Transverse colon (tissue), 4 donors: ENCODE results near the gene ATXN10. TPM values are rescaled to one million over a fixed set of nuclear protein-coding genes. Genes with fewer than 3 reads are reported as not detected.

Experiments
- DNase-seq: peaks from one replicate; pipeline ENCODE4 v3.0.0-alpha.2; 2019
- H3K27ac ChIP-seq, 4 donors: fragments of 200-600 bp; sonication (generic); 2 replicates each; pipeline ENCODE4 v1.5.1; 2016 to 2018; ENCODE audit warnings: inconsistent platforms in 4 of 4
- H3K27me3 ChIP-seq: fragments of 200-600 bp; sonication (generic); 2 replicates; pipeline ENCODE4 v1.5.1; 2017; ENCODE audit warnings: inconsistent platforms
- H3K36me3 ChIP-seq, 4 donors: fragments of 200-600 bp; sonication (generic); 2 replicates each; pipeline ENCODE4 v1.5.1; 2017 to 2019; ENCODE audit warnings: inconsistent platforms in 4 of 4
- H3K4me1 ChIP-seq, 4 donors: fragments of 200-600 bp; sonication (generic); 2 replicates each; pipeline ENCODE4 v1.5.1; 2017 to 2020; ENCODE audit warnings: inconsistent platforms in 4 of 4
- H3K4me3 ChIP-seq, 4 donors: fragments of 200-600 bp; sonication (generic); 1 replicate in 1 of 4; 2 replicates in 3 of 4; pipeline versions ENCODE4 v1.5.1 to v1.6.1; 2017 to 2019; ENCODE audit warnings: inconsistent platforms in 4 of 4
- H3K9me3 ChIP-seq, 2 donors: fragments of 200-600 bp; sonication (generic); 2 replicates each; pipeline ENCODE4 v1.5.1; 2017 to 2019; ENCODE audit warnings: inconsistent platforms in 2 of 2
- EP300 ChIP-seq: sonication (generic); formaldehyde crosslinking; IDR thresholded peaks from one replicate; pipeline ENCODE4 v1.6.1; 2017; ENCODE audit warnings: antibody characterized with exemption, low read depth
- POLR2A ChIP-seq: fragments of 450-650 bp; IDR thresholded peaks from one replicate; pipeline ENCODE4 v1.6.1; 2016; ENCODE audit warnings: antibody characterized with exemption, mild to moderate bottlenecking, moderate library complexity
- POLR2AphosphoS5 ChIP-seq, 3 donors: sonication (generic); formaldehyde crosslinking; IDR thresholded peaks; one replicate each; pipeline ENCODE4 v1.6.1; 2016; ENCODE audit warnings: antibody characterized with exemption in 3 of 3
- WGBS, 2 donors: methylation state at CpG; one replicate each; pipeline ENCODE4 v1.1.5; 2018; ENCODE audit warnings: low coverage in 1 of 2; 5-methylcytosine and 5-hydroxymethylcytosine counted together
- in situ Hi-C, 4 donors: fragments of 200-750 bp; cut with MboI; loops; one replicate each; pipeline versions ENCODE4 v1.15.0 to v1.15.1; 2017; ENCODE audit warnings: low sequenced_read_pairs in 3 of 4, low pct_ligation_motif_present in 1 of 4, low pct_unique_long_range_greater_than_20kb in 1 of 4
- intact Hi-C: fragments of 100-400 bp; cut with DNase I; formaldehyde crosslinking; loops from one replicate; pipeline ENCODE4 v1.15.1; 2023; ENCODE audit warnings: low total_unique reads
- total RNA-seq, 4 donors: library from RNA; depleted of rRNA; stranded (reverse); fragments of >200 nt; gene quantifications; one replicate each; pipeline ENCODE4 v1.1.0, GENCODE V29; 2016
- TF ChIP-seq, protein P1 (sequence below), 5 experiments: fragments of 200-600 bp in 3 of 5; fragments of 450-650 bp in 2 of 5; sonication (generic) in 3 of 5; IDR thresholded peaks; 1 replicate in 2 of 5; 2 replicates in 3 of 5; pipeline ENCODE4 v1.5.1; 2016 to 2017; ENCODE audit warnings: antibody characterized with exemption in 5 of 5, inconsistent platforms in 3 of 5, mild to moderate bottlenecking in 2 of 5, moderate library complexity in 1 of 5

ATXN10 gene
- total RNA-seq, 4 donors from 2014 or later: 27.3 to 88.3 (median 47.8) TPM

GRCh38 chr22:45831394-45831793, 159.8 kb downstream of the ATXN10 start:
- DNase-seq: no peak
- peaks cover 0 to 2% (median 0%) of the 10 kb centered on the region in 4 donors for H3K4me1 ChIP-seq
- no peak overlapping the region for H3K4me3 ChIP-seq
- in situ Hi-C loops (no loop called here), intact Hi-C loops (no loop called here)
- no peak overlapping the region for H3K27ac ChIP-seq
- TF ChIP-seq, protein P1, sequence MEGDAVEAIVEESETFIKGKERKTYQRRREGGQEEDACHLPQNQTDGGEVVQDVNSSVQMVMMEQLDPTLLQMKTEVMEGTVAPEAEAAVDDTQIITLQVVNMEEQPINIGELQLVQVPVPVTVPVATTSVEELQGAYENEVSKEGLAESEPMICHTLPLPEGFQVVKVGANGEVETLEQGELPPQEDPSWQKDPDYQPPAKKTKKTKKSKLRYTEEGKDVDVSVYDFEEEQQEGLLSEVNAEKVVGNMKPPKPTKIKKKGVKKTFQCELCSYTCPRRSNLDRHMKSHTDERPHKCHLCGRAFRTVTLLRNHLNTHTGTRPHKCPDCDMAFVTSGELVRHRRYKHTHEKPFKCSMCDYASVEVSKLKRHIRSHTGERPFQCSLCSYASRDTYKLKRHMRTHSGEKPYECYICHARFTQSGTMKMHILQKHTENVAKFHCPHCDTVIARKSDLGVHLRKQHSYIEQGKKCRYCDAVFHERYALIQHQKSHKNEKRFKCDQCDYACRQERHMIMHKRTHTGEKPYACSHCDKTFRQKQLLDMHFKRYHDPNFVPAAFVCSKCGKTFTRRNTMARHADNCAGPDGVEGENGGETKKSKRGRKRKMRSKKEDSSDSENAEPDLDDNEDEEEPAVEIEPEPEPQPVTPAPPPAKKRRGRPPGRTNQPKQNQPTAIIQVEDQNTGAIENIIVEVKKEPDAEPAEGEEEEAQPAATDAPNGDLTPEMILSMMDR (IDR thresholded peaks at IDR 0.05): peak in 4 of 5 experiments; percentile 20 to 42 (median 35)
- TF ChIP-seq POLR2AphosphoS5 (IDR thresholded peaks at IDR 0.05): no peak
- no peak for TF ChIP-seq EP300
- no peak for TF ChIP-seq POLR2A
- no peaks in the 10 kb centered on the region for H3K9me3 ChIP-seq
- no peaks in the 10 kb centered on the region for H3K27me3 ChIP-seq
- WGBS, 2 donors: 73 to 83% methylated on average over 1 to 2 of the region's 2 CpGs
- H3K36me3 ChIP-seq: no peaks in the 10 kb centered on the region

DNA sequence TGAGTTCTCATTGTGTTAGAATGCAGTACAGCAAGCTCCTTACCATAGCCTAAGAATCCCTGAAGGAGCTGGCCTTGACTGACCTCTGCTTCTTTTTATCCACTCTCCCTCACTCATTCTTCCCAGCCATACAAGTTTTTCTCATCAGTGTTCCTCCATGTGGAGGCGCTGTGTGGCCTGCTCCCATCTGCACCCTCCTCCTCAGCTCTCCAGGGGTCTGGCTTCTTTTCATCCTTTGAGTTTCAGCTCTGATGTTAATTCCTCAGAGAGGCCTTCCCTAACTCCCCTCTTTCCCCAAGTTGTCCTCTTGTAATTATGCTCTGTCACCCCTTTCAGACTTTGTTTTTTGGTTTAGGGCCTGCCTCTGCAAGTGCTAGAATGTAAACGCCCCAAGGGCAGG, 160.5 kb downstream of the ATXN10 start:
- no peak overlapping the region for H3K4me3 ChIP-seq
- peaks cover 0 to 2% (median 0%) of the 10 kb centered on the region in 4 donors for H3K4me1 ChIP-seq
- WGBS, 2 donors: 88 to 100% methylated on average over 2 of the region's 2 CpGs
- H3K27ac ChIP-seq: no peak overlapping the region
- TF ChIP-seq POLR2A (no peak), POLR2AphosphoS5 (IDR thresholded peaks at IDR 0.05) (no peak), EP300 (no peak)
- TF ChIP-seq, protein P1 (IDR thresholded peaks at IDR 0.05): no peak
- DNase-seq: no peak
- H3K27me3 ChIP-seq: no peaks in the 10 kb centered on the region
- H3K36me3 ChIP-seq: no peaks in the 10 kb centered on the region
- intact Hi-C loops: no loop called here
- in situ Hi-C loops: no loop called here
- no peaks in the 10 kb centered on the region for H3K9me3 ChIP-seq

DNA sequence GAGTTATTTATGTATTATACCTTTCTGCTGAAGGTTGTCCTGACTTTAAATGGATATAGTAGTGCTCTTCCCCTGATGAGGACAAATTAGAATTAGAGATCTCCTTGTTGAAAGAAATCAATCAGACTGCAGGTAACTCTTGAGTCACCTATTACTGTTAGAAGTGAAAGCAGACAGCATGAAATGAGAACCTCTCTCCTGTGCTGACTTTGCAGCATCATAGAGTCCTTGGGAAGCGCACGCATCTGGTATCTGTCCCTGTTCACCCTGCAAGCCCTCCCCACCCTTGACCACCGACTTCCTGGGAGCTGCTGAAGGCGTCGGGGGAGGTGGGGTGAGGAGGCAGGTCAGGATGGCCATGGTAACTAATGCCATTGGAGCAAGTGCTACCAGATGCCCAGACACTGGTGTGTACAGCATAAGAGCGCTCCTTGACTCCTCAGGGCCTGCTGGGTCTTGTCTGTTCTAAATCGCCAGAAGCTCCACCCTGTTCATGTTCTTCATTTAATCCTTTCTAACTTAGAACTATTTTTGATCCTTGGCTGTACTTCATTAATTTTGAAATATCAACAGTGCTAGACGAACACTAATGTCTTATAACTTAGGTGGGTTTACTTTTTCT, 161.4 kb downstream of the ATXN10 start:
- H3K36me3 ChIP-seq: no peaks in the 10 kb centered on the region
- no peak overlapping the region for H3K27ac ChIP-seq
- in situ Hi-C loops: no loop called here
- intact Hi-C loops: no loop called here
- DNase-seq: no peak
- no peaks in the 10 kb centered on the region for H3K9me3 ChIP-seq
- no peak for TF ChIP-seq POLR2A
- no peak for TF ChIP-seq POLR2AphosphoS5 (IDR thresholded peaks at IDR 0.05)
- no peak overlapping the region for H3K4me3 ChIP-seq
- 91% methylated on average over 8 of the region's 8 CpGs; no CpG with 5 or more reads in 1 of the 2 donors for WGBS, 2 donors
- H3K27me3 ChIP-seq: no peaks in the 10 kb centered on the region
- peaks cover 0 to 2% (median 0%) of the 10 kb centered on the region in 4 donors for H3K4me1 ChIP-seq

- intact Hi-C loops: no loop called here
- Histone ChIP-seq H3K4me3 (no peak overlapping the region), H3K27me3 (no peaks in the 10 kb centered on the region), H3K27ac (no peak overlapping the region), H3K36me3 (no peaks in the 10 kb centered on the region), H3K9me3 (no peaks in the 10 kb centered on the region), H3K4me1 (peaks cover 0 to 2% (median 0%) of the 10 kb centered on the region in 4 donors)
- DNase-seq: no peak
- in situ Hi-C loops: no loop called here
- WGBS, 2 donors: 83 to 100% methylated on average over 3 to 14 of the region's 14 CpGs
- TF ChIP-seq, protein P1 (IDR thresholded peaks at IDR 0.05): no peak
- no peak for TF ChIP-seq POLR2AphosphoS5 (IDR thresholded peaks at IDR 0.05)
- TF ChIP-seq POLR2A: no peak
- TF ChIP-seq EP300: no peak
Observed at GRCh38 chr22:45833613-45834012, 162.0 kb downstream of the ATXN10 start.

DNA sequence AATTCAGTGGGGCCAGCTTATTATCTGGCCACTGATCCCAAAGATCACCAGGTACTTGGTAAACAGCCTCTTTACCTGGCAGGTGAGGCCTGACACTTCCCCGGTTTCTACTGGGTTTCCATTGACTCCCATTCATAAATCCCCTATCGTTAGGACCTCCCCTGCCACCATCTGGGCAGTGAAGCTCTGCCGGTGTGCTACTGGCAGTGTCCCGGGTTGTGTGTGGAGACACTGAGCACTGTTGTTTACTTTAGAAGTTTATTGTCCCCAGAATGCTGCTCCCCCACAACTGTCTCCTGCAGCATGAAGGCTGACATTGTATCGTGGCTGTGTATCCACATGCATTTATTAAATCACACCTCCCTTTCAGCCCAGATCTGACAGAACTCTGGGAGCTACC, 162.6 kb downstream of the ATXN10 start:
- Histone ChIP-seq H3K36me3 (no peaks in the 10 kb centered on the region), H3K4me3 (no peak overlapping the region), H3K27ac (no peak overlapping the region), H3K9me3 (no peaks in the 10 kb centered on the region), H3K4me1 (peaks cover 0 to 2% (median 0%) of the 10 kb centered on the region in 4 donors), H3K27me3 (no peaks in the 10 kb centered on the region)
- in situ Hi-C loops (no loop called here), intact Hi-C loops (no loop called here)
- no peak for DNase-seq
- TF ChIP-seq POLR2AphosphoS5 (IDR thresholded peaks at IDR 0.05) (no peak), POLR2A (no peak), EP300 (no peak)
- TF ChIP-seq, protein P1 (IDR thresholded peaks at IDR 0.05): no peak
- WGBS, 2 donors: 40 to 43% methylated on average over 2 to 4 of the region's 5 CpGs
